ENCODE results near the gene C9orf40. TPM values are rescaled to one million over a fixed set of nuclear protein-coding genes. Genes with fewer than 3 reads are reported as not detected.

The C9orf40 gene
- total and polyA plus RNA-seq, 2 donors (not counting 3 experiments of a cell fraction or from before 2014, with no cell fraction given) = 2.2 to 7.5 TPM

- BruUV-seq (replicated peaks) = no TSS peak
- intact Hi-C loops (cut with micrococcal nuclease) (no loop called here), dilution Hi-C loops (cut with MboI; ENCODE audit: extremely low pct_ligation_motif_present, low sequenced_read_pairs) (no loop called here)
- FAIRE-seq = no peak
- DNase-seq (ENCODE audit: low read depth, low spot score) = no peak
- no peaks in the 10 kb centered on the region for H3K4me1 ChIP-seq (ENCODE audit: control insufficient read depth, extremely low read depth, insufficient read depth, low read length)
- H4K20me1 ChIP-seq (replicated peaks; ENCODE audit: control insufficient read depth, extremely low read depth, insufficient read depth, low read length) = no peaks in the 10 kb centered on the region
- no peaks in the 10 kb centered on the region for H3K9me1 ChIP-seq (replicated peaks; ENCODE audit: control insufficient read depth, extremely low read depth, insufficient read depth, low read length)
- ChIA-PET CTCF (interaction anchor here (0.8 kb wide), 1 partner anchor 65 kb away, joined by 3 read pairs; the partner anchor contains the start of gene CARNMT1), POLR2A (no interaction called here)
- H3K36me3 ChIP-seq (ENCODE audit: control insufficient read depth in 2 of 2, extremely low read depth in 1 of 2, insufficient read depth in 2 of 2, low read length in 2 of 2) = no peaks in the 10 kb centered on the region
- H3K27me3 ChIP-seq (ENCODE audit: control insufficient read depth in 2 of 2, insufficient read depth in 2 of 2, low read length in 2 of 2) = no peaks in the 10 kb centered on the region
- H3K4me2 ChIP-seq (ENCODE audit: insufficient read depth, low read length) = no peak overlapping the region
- TF ChIP-seq MAX (IDR thresholded peaks at IDR 0.05; ENCODE audit: insufficient read depth, insufficient read length) (no peak), JUN (IDR thresholded peaks at IDR 0.05; ENCODE audit: borderline replicate concordance, insufficient read depth, insufficient read length, low read depth) (no peak), POLR2AphosphoS5 (IDR thresholded peaks at IDR 0.05; ENCODE audit: insufficient read depth, low read depth, low read length) (no peak), GATA2 (IDR thresholded peaks at IDR 0.05; ENCODE audit: insufficient read depth, insufficient read length, low read depth, low read length) (no peak), MYC (IDR thresholded peaks at IDR 0.05; ENCODE audit: low read depth, low read length) (no peak), POLR2A (IDR thresholded peaks at IDR 0.05; ENCODE audit: low read depth, low read length) (no peak), EZH2 (IDR thresholded peaks at IDR 0.05; ENCODE audit: borderline replicate concordance, low read depth, low read length, severe bottlenecking) (no peak), FOS (IDR thresholded peaks at IDR 0.05; ENCODE audit: borderline replicate concordance, insufficient read depth, low read length) (no peak), CTCF (IDR thresholded peaks at IDR 0.05; ENCODE audit: extremely low read depth in 1 of 2, insufficient read depth in 1 of 2, low read depth in 1 of 2, low read length in 2 of 2) (no peak)
- no peaks in the 10 kb centered on the region for H3K9me3 ChIP-seq (replicated peaks; ENCODE audit: control insufficient read depth, insufficient read depth, low read length)
- no peak overlapping the region for H3K27ac ChIP-seq (ENCODE audit: insufficient read depth, low read depth, low read length)
- no peaks in the 10 kb centered on the region for H3K79me2 ChIP-seq (ENCODE audit: control insufficient read depth, insufficient read depth, low read length)
- H3K4me3 ChIP-seq (replicated peaks in 1 of 3; ENCODE audit: insufficient read depth in 1 of 3, low read depth in 1 of 3, low read length in 3 of 3) = no peak overlapping the region
- H3K9ac ChIP-seq (replicated peaks; ENCODE audit: extremely low read depth, insufficient read depth, low read length) = no peak overlapping the region
- no peak overlapping the region for H2AFZ ChIP-seq (ENCODE audit: low read depth, low read length)
Observed at GRCh38 chr9:74963056-74963455, 10.3 kb upstream of the C9orf40 start.

Measured in endothelial cell of umbilical vein (primary cell).